ENCODE measurements around the gene LRRC3C. TPM values are rescaled to one million over a fixed set of nuclear protein-coding genes. Genes with fewer than 3 reads are reported as not detected.

The LRRC3C gene
- polyA plus RNA-seq, 1 donor from 2014 or later: not detected

GRCh38 chr17:39920218-39921210 is 7.0 kb upstream of the LRRC3C start:
- H3K4me2 ChIP-seq (ENCODE audit: low read length): no peak overlapping the region
- TF ChIP-seq, protein P1, sequence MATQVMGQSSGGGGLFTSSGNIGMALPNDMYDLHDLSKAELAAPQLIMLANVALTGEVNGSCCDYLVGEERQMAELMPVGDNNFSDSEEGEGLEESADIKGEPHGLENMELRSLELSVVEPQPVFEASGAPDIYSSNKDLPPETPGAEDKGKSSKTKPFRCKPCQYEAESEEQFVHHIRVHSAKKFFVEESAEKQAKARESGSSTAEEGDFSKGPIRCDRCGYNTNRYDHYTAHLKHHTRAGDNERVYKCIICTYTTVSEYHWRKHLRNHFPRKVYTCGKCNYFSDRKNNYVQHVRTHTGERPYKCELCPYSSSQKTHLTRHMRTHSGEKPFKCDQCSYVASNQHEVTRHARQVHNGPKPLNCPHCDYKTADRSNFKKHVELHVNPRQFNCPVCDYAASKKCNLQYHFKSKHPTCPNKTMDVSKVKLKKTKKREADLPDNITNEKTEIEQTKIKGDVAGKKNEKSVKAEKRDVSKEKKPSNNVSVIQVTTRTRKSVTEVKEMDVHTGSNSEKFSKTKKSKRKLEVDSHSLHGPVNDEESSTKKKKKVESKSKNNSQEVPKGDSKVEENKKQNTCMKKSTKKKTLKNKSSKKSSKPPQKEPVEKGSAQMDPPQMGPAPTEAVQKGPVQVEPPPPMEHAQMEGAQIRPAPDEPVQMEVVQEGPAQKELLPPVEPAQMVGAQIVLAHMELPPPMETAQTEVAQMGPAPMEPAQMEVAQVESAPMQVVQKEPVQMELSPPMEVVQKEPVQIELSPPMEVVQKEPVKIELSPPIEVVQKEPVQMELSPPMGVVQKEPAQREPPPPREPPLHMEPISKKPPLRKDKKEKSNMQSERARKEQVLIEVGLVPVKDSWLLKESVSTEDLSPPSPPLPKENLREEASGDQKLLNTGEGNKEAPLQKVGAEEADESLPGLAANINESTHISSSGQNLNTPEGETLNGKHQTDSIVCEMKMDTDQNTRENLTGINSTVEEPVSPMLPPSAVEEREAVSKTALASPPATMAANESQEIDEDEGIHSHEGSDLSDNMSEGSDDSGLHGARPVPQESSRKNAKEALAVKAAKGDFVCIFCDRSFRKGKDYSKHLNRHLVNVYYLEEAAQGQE (IDR thresholded peaks at IDR 0.05; ENCODE audit: borderline replicate concordance): no peak
- TF ChIP-seq MXI1 (conservative IDR thresholded peaks at IDR 0.05; ENCODE audit: poor library complexity, severe bottlenecking) (no peak), EZH2 (IDR thresholded peaks at IDR 0.05; ENCODE audit: borderline replicate concordance, insufficient read depth, low read length, poor library complexity, severe bottlenecking) (no peak), TAF1 (IDR thresholded peaks at IDR 0.05; ENCODE audit: low read depth) (no peak), POLR2AphosphoS5 (IDR thresholded peaks at IDR 0.05) (no peak), EP300 (conservative IDR thresholded peaks at IDR 0.05; ENCODE audit: poor library complexity, severe bottlenecking) (no peak), RAD21 (conservative IDR thresholded peaks at IDR 0.05) (no peak), CTCF (IDR thresholded peaks at IDR 0.05; ENCODE audit: poor library complexity, severe bottlenecking) (no peak), SMC3 (conservative IDR thresholded peaks at IDR 0.05; ENCODE audit: poor library complexity) (no peak)
- no peaks in the 10 kb centered on the region for H3K79me2 ChIP-seq (replicated peaks; ENCODE audit: insufficient read depth, low read length)
- no peaks in the 10 kb centered on the region for H3K36me3 ChIP-seq (ENCODE audit: insufficient read depth, low read length)
- H3K27me3 ChIP-seq (ENCODE audit: insufficient read depth, low read depth, low read length): no peaks in the 10 kb centered on the region
- no peaks in the 10 kb centered on the region for H3F3A ChIP-seq (ENCODE audit: insufficient read depth, low read length, poor library complexity, severe bottlenecking)
- no peaks in the 10 kb centered on the region for H3K9me2 ChIP-seq (ENCODE audit: insufficient read depth, low read length)
- no peak overlapping the region for H3K4me3 ChIP-seq (ENCODE audit: low read length)
- H2AFZ ChIP-seq (ENCODE audit: low read depth, low read length): no peak overlapping the region
- no peaks in the 10 kb centered on the region for H3K9me3 ChIP-seq (ENCODE audit: low read length)
- H3K9ac ChIP-seq (ENCODE audit: low read length): no peak overlapping the region
- no peaks in the 10 kb centered on the region for H4K20me1 ChIP-seq (ENCODE audit: insufficient read depth)
- H3K27ac ChIP-seq (ENCODE audit: low read length): no peak overlapping the region

- no peak overlapping the region for H2AFZ ChIP-seq (ENCODE audit: low read depth, low read length)
- H3K9ac ChIP-seq (ENCODE audit: low read length): no peak overlapping the region
- peaks cover 8% of the 10 kb centered on the region for H3K79me2 ChIP-seq (replicated peaks; ENCODE audit: insufficient read depth, low read length)
- no peak overlapping the region for H3K4me2 ChIP-seq (ENCODE audit: low read length)
- H3K36me3 ChIP-seq (ENCODE audit: insufficient read depth, low read length): no peaks in the 10 kb centered on the region
- H3K27me3 ChIP-seq (ENCODE audit: insufficient read depth, low read depth, low read length): no peaks in the 10 kb centered on the region
- no peak overlapping the region for H3K27ac ChIP-seq (ENCODE audit: low read length)
- TF ChIP-seq TAF1 (IDR thresholded peaks at IDR 0.05; ENCODE audit: low read depth) (no peak), RAD21 (conservative IDR thresholded peaks at IDR 0.05) (no peak), EZH2 (IDR thresholded peaks at IDR 0.05; ENCODE audit: borderline replicate concordance, insufficient read depth, low read length, poor library complexity, severe bottlenecking) (no peak), POLR2AphosphoS5 (IDR thresholded peaks at IDR 0.05) (no peak), EP300 (conservative IDR thresholded peaks at IDR 0.05; ENCODE audit: poor library complexity, severe bottlenecking) (no peak)
- TF ChIP-seq, protein P1 (IDR thresholded peaks at IDR 0.05; ENCODE audit: borderline replicate concordance): no peak
- no peaks in the 10 kb centered on the region for H4K20me1 ChIP-seq (ENCODE audit: insufficient read depth)
- H3K9me3 ChIP-seq (ENCODE audit: low read length): no peaks in the 10 kb centered on the region
- no peaks in the 10 kb centered on the region for H3F3A ChIP-seq (ENCODE audit: insufficient read depth, low read length, poor library complexity, severe bottlenecking)
- no peak overlapping the region for H3K4me3 ChIP-seq (ENCODE audit: low read length)
- H3K9me2 ChIP-seq (ENCODE audit: insufficient read depth, low read length): no peaks in the 10 kb centered on the region
These were observed 6.2 kb upstream of the LRRC3C start for GRCh38 chr17:39921323-39921722.

Measured in neural cell (in vitro differentiated cells).